Measurements from ENCODE around the gene FGF3. TPM values are rescaled to one million over a fixed set of nuclear protein-coding genes. Genes with fewer than 3 reads are reported as not detected.

The FGF3 gene
- total and polyA plus RNA-seq, 9 of the 15 experiments (the other 6 are each of a cell fraction or from before 2014, with no cell fraction given) = not detected

- in situ Hi-C loops (cut with MboI) = loop anchor here (5.0 kb wide), 1 partner anchor 104 kb away; no protein-coding TSS in a partner anchor
- H3K9ac ChIP-seq (ENCODE audit: insufficient read depth in 1 of 2, low read depth in 2 of 2, low read length in 2 of 2) = no peak overlapping the region
- WGBS (ENCODE audit: insufficient coverage, low coverage, missing lambda C conversion rate) = 2% methylated on average over 9 of the region's 9 CpGs
- BruUV-seq (replicated peaks) = no TSS peak
- DNase-seq (ENCODE audit: extremely low read depth in 1 of 4, low spot score in 3 of 4) = no peak
- no peak overlapping the region for H2AFZ ChIP-seq (ENCODE audit: low read depth, low read length)
- ChIA-PET CTCF (ENCODE audit: low intra/inter-chr PET ratio) (no interaction called here), POLR2A (no interaction called here)
- H3K36me3 ChIP-seq (ENCODE audit: control insufficient read depth, insufficient read depth, low read length) = no peaks in the 10 kb centered on the region
- no peak for FAIRE-seq
- H3K4me1 ChIP-seq (replicated peaks in 1 of 2; ENCODE audit: control insufficient read depth in 2 of 2, insufficient read depth in 2 of 2, low read length in 2 of 2) = no peaks in the 10 kb centered on the region; a peak in 1 of 5 replicates
- peaks cover 2% of the 10 kb centered on the region; the same call in 1 of the 2 replicates for H4K20me1 ChIP-seq (replicated peaks; ENCODE audit: control insufficient read depth, insufficient read depth, low read length)
- no peaks in the 10 kb centered on the region for H3K79me2 ChIP-seq (ENCODE audit: control insufficient read depth, insufficient read depth, low read length)
- intact Hi-C loops (cut with micrococcal nuclease) = loop anchor here (5.0 kb wide), 1 partner anchor 94 kb away; the partner anchor contains the start of gene FGF19
- H3K27ac ChIP-seq (ENCODE audit: extremely low read depth, low read depth, low read length) = no peak overlapping the region
- 0 out of 2 replicates have a peak, but pooled peaks have one; percentile 13 for TF ChIP-seq PKNOX1 (IDR thresholded peaks at IDR 0.05)
- no peak for TF ChIP-seq ZNF311 (CRISPR knock-in tag; IDR thresholded peaks at IDR 0.05)
- no peak for TF ChIP-seq ZNF217 (CRISPR knock-in tag; IDR thresholded peaks at IDR 0.05)
- TF ChIP-seq ELF4 (CRISPR knock-in tag; IDR thresholded peaks at IDR 0.05) = no peak
- TF ChIP-seq ARNT (IDR thresholded peaks at IDR 0.05) = no peak
- no peak for TF ChIP-seq POLR2G (IDR thresholded peaks at IDR 0.05; ENCODE audit: low read depth, low read length)
- TF ChIP-seq ELF2 (CRISPR knock-in tag; IDR thresholded peaks at IDR 0.05) = no peak
- H3K4me3 ChIP-seq = no peak overlapping the region
- no peak overlapping the region for H3K4me2 ChIP-seq (ENCODE audit: insufficient read depth, low read length)
- no peak for ATAC-seq
- no peaks in the 10 kb centered on the region for H3K9me3 ChIP-seq (replicated peaks; ENCODE audit: control insufficient read depth, insufficient read depth, low read depth, low read length)
- H3K9me1 ChIP-seq (ENCODE audit: control insufficient read depth, insufficient read depth, low read length) = peaks cover 3% of the 10 kb centered on the region
- peaks cover 9 to 50% of the 10 kb centered on the region in 2 experiments; a peak in 3 of 5 replicates for H3K27me3 ChIP-seq (ENCODE audit: control insufficient read depth in 2 of 2, insufficient read depth in 2 of 2, low read length in 2 of 2)
Observed at GRCh38 chr11:69796063-69796462, 23.2 kb downstream of the FGF3 start.

Measured in K562 (cell line).